Measurements from ENCODE around the gene PHKB. TPM values are rescaled to one million over a fixed set of nuclear protein-coding genes. Genes with fewer than 3 reads are reported as not detected.
"Not testable (repeated sequence)": the region's sequence is repeated elsewhere in the genome, so short reads cannot be mapped to it uniquely, and the experiment has no call there.

Gene PHKB
- total RNA-seq, 2 donors from 2014 or later = 56.2 to 59.5 TPM

GRCh38 chr16:47459603-47460002 lies 1.5 kb upstream of the PHKB start:
- ATAC-seq = no peak
- H3K27me3 Mint-ChIP-seq = no peaks in the 10 kb centered on the region
- no peaks in the 10 kb centered on the region for H3K9me3 ChIP-seq (ENCODE audit: control insufficient read depth, low read length, poor library complexity, severe bottlenecking)
- peak overlapping the region; percentile 98 for H3K4me3 Mint-ChIP-seq
- H3K36me3 Mint-ChIP-seq (ENCODE audit: low read depth) = peaks cover 10% of the 10 kb centered on the region
- DNase-seq = no peak
- H3K27ac Mint-ChIP-seq = peak overlapping the region; percentile 99
- peaks cover 38% of the 10 kb centered on the region for H3K4me1 Mint-ChIP-seq

GRCh38 chr16:47460359-47460710 lies 796 bp upstream of the PHKB start:
- DNase-seq (no peak), ATAC-seq (no peak)
- Mint-ChIP-seq H3K27ac (peak overlapping the region; percentile 99), H3K4me3 (peak overlapping the region; percentile 98), H3K4me1 (peaks cover 35% of the 10 kb centered on the region), H3K27me3 (no peaks in the 10 kb centered on the region), H3K36me3 (ENCODE audit: low read depth) (peaks cover 10% of the 10 kb centered on the region)
- H3K9me3 ChIP-seq (ENCODE audit: control insufficient read depth, low read length, poor library complexity, severe bottlenecking) = no peaks in the 10 kb centered on the region

GRCh38 chr16:47461598-47462266 lies 601 bp downstream of the PHKB start:
- no peaks in the 10 kb centered on the region for H3K27me3 Mint-ChIP-seq
- peak overlapping the region; percentile 98 for H3K4me3 Mint-ChIP-seq
- H3K9me3 ChIP-seq (ENCODE audit: control insufficient read depth, low read length, poor library complexity, severe bottlenecking) = no peaks in the 10 kb centered on the region
- H3K36me3 Mint-ChIP-seq (ENCODE audit: low read depth) = peaks cover 12% of the 10 kb centered on the region
- DNase-seq (no peak), ATAC-seq (no peak)
- H3K27ac Mint-ChIP-seq = peak overlapping the region; percentile 99
- peaks cover 38% of the 10 kb centered on the region for H3K4me1 Mint-ChIP-seq

GRCh38 chr16:47463771-47464624 lies 2.9 kb downstream of the PHKB start:
- no peak overlapping the region for H3K4me3 Mint-ChIP-seq
- peak overlapping the region; percentile 39 for H3K27ac Mint-ChIP-seq
- H3K9me3 ChIP-seq (ENCODE audit: control insufficient read depth, low read length, poor library complexity, severe bottlenecking) = no peaks in the 10 kb centered on the region
- H3K27me3 Mint-ChIP-seq = no peaks in the 10 kb centered on the region
- peaks cover 34% of the 10 kb centered on the region for H3K4me1 Mint-ChIP-seq
- DNase-seq (no peak), ATAC-seq (no peak)
- peaks cover 12% of the 10 kb centered on the region for H3K36me3 Mint-ChIP-seq (ENCODE audit: low read depth)

DNA sequence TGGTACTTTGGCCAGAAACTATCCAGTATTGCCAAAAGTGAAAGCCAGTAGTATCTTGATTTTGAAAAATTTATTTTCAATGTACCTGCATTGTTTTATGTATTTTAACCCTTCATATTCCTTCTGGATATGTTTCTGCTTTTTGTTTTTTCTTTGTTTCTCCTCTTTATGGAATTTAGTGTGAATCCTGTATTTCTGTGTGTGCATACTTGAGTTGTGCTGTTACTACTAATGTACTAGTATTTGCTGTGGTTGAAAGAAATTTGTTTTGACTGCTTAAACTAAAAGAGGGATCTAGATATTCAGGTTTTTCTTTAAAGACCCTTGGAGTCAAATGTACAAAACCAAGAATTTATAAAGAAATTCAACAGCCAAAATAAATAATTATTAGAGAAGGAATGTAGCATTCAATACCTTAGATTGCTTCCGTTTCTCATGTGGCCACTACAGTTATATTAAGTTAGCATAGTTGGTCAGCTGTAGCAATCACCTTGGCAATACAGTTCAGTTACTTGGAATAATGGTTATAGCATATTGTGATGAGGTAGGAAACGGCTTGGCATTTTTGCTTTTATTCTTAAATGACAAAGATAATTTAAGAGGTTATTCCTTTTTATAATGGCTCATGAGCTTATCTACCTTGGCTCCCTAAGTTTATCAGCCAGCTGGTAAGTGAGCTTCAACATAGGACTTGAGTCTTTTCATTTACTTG lies 4.9 kb downstream of the PHKB start:
- H3K4me3 Mint-ChIP-seq = no peak overlapping the region
- H3K4me1 Mint-ChIP-seq = peaks cover 30% of the 10 kb centered on the region
- no peaks in the 10 kb centered on the region for H3K9me3 ChIP-seq (ENCODE audit: control insufficient read depth, low read length, poor library complexity, severe bottlenecking)
- ATAC-seq (no peak), DNase-seq (no peak)
- no peak overlapping the region for H3K27ac Mint-ChIP-seq
- H3K36me3 Mint-ChIP-seq (ENCODE audit: low read depth) = peaks cover 9% of the 10 kb centered on the region
- H3K27me3 Mint-ChIP-seq = no peaks in the 10 kb centered on the region

DNA sequence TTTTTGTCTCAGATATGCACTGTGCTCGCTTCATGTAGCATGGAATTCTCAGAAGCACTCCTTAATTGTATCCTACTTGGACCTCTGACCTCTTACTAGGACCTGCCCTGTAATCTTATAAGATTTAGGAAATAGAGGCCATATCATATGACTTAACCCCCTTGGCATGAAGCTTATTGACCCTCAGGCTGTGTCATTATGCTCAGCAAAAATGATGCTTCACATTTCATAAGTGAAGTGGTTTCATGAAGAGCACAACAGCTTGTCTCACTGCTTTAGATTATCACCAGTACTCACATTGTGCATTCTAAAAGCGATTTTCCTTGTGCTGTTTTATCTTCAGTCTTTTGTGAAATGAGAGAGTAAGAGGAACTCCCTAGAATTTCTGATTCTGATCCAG lies 6.4 kb downstream of the PHKB start:
- Mint-ChIP-seq H3K27me3 (no peaks in the 10 kb centered on the region), H3K36me3 (ENCODE audit: low read depth) (peaks cover 9% of the 10 kb centered on the region), H3K4me3 (no peak overlapping the region), H3K4me1 (peaks cover 22% of the 10 kb centered on the region), H3K27ac (no peak overlapping the region)
- H3K9me3 ChIP-seq (ENCODE audit: control insufficient read depth, low read length, poor library complexity, severe bottlenecking) = no peaks in the 10 kb centered on the region
- DNase-seq (no peak), ATAC-seq (no peak)

GRCh38 chr16:47468070-47468689 lies 7.0 kb downstream of the PHKB start:
- not testable (repeated sequence) for H3K9me3 ChIP-seq (ENCODE audit: control insufficient read depth, low read length, poor library complexity, severe bottlenecking); ATAC-seq; H3K4me3 Mint-ChIP-seq; DNase-seq; H3K27me3 Mint-ChIP-seq; H3K36me3 Mint-ChIP-seq (ENCODE audit: low read depth); H3K27ac Mint-ChIP-seq
- H3K4me1 Mint-ChIP-seq = peaks cover 22% of the 10 kb centered on the region

DNA sequence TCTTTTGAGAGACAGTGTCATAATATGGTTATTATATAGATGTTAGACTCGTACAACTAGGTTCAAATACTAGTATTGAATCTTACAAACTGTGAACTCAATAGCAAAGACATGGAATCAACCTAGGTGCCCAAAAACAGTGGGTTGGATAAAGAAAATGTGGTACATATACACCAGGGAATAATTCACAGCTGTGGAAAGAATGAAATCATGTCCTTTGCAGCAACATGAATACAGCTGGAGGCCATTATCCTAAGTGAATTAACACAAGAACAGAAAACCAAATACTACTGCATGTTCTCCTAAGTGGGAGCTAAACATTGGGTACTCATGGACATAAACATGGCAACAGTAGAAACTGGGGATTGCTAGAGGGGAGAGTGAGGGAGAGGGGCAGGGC lies 8.1 kb downstream of the PHKB start:
- Mint-ChIP-seq H3K36me3 (ENCODE audit: low read depth) (peaks cover 9% of the 10 kb centered on the region), H3K4me3 (no peak overlapping the region), H3K4me1 (peaks cover 20% of the 10 kb centered on the region), H3K27ac (no peak overlapping the region), H3K27me3 (no peaks in the 10 kb centered on the region)
- ATAC-seq = no peak
- DNase-seq = no peak
- no peaks in the 10 kb centered on the region for H3K9me3 ChIP-seq (ENCODE audit: control insufficient read depth, low read length, poor library complexity, severe bottlenecking)

- DNase-seq = no peak
- no peaks in the 10 kb centered on the region for H3K9me3 ChIP-seq (ENCODE audit: control insufficient read depth, low read length, poor library complexity, severe bottlenecking)
- H3K4me3 Mint-ChIP-seq = no peak overlapping the region
- H3K27me3 Mint-ChIP-seq = no peaks in the 10 kb centered on the region
- H3K27ac Mint-ChIP-seq = no peak overlapping the region
- H3K4me1 Mint-ChIP-seq = peaks cover 20% of the 10 kb centered on the region
- ATAC-seq = no peak
- peaks cover 9% of the 10 kb centered on the region for H3K36me3 Mint-ChIP-seq (ENCODE audit: low read depth)
Measured at GRCh38 chr16:47470211-47470610, 9.1 kb downstream of the PHKB start.

GRCh38 chr16:47470810-47471209 lies 9.7 kb downstream of the PHKB start:
- Mint-ChIP-seq H3K4me1 (peaks cover 18% of the 10 kb centered on the region), H3K27ac (no peak overlapping the region), H3K4me3 (no peak overlapping the region), H3K36me3 (ENCODE audit: low read depth) (peaks cover 9% of the 10 kb centered on the region), H3K27me3 (no peaks in the 10 kb centered on the region)
- DNase-seq = no peak
- no peaks in the 10 kb centered on the region for H3K9me3 ChIP-seq (ENCODE audit: control insufficient read depth, low read length, poor library complexity, severe bottlenecking)
- no peak for ATAC-seq

GRCh38 chr16:47473004-47473403 lies 11.9 kb downstream of the PHKB start:
- not testable (repeated sequence) for H3K36me3 Mint-ChIP-seq (ENCODE audit: low read depth); DNase-seq; H3K27me3 Mint-ChIP-seq; H3K9me3 ChIP-seq (ENCODE audit: control insufficient read depth, low read length, poor library complexity, severe bottlenecking); ATAC-seq; H3K4me3 Mint-ChIP-seq; H3K27ac Mint-ChIP-seq
- H3K4me1 Mint-ChIP-seq = peaks cover 16% of the 10 kb centered on the region

DNA sequence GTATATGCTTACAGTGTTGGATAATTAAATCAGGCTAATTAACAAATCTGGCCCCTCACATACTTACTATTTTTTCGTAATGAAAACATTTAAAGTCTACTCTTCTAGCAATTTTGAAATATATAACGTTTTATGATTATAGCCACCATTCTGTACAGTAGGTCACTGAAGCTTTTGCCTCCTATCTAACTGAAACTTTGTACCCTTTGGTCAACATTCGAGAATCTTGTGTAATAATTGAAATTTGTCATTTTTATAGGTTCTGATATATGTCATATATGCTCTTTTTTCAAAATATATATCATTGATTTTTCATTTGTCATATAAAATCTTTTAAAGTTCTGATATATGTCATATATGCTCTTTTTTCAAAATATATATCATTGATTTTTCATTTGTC lies 12.7 kb downstream of the PHKB start:
- H3K9me3 ChIP-seq (ENCODE audit: control insufficient read depth, low read length, poor library complexity, severe bottlenecking) = no peaks in the 10 kb centered on the region
- peaks cover 5% of the 10 kb centered on the region for H3K36me3 Mint-ChIP-seq (ENCODE audit: low read depth)
- ATAC-seq (no peak), DNase-seq (no peak)
- no peak overlapping the region for H3K4me3 Mint-ChIP-seq
- H3K27me3 Mint-ChIP-seq = no peaks in the 10 kb centered on the region
- H3K4me1 Mint-ChIP-seq = peaks cover 13% of the 10 kb centered on the region
- H3K27ac Mint-ChIP-seq = no peak overlapping the region

GRCh38 chr16:47475786-47476185 lies 14.7 kb downstream of the PHKB start:
- H3K36me3 Mint-ChIP-seq (ENCODE audit: low read depth) = peaks cover 5% of the 10 kb centered on the region
- peaks cover 18% of the 10 kb centered on the region for H3K4me1 Mint-ChIP-seq
- H3K27ac Mint-ChIP-seq = no peak overlapping the region
- ATAC-seq (no peak), DNase-seq (no peak)
- no peaks in the 10 kb centered on the region for H3K27me3 Mint-ChIP-seq
- H3K4me3 Mint-ChIP-seq = no peak overlapping the region
- no peaks in the 10 kb centered on the region for H3K9me3 ChIP-seq (ENCODE audit: control insufficient read depth, low read length, poor library complexity, severe bottlenecking)

All from T-helper 17 cell (primary cell).